GM18507 (cell line): ENCODE data around the gene ITIH1.

Experiments
- DNase-seq: peaks from one replicate; pipeline ENCODE4 v3.0.0; 2011; ENCODE audit warnings: low read depth; ENCODE audit not compliant: insufficient read length; ENCODE audit errors: extremely low spot score
- FAIRE-seq: peaks from 2 replicates; lab custom pipeline; 2011; peaks lifted over from hg19 to GRCh38; lab: Jason Lieb, UNC

Gene ITIH1

DNA sequence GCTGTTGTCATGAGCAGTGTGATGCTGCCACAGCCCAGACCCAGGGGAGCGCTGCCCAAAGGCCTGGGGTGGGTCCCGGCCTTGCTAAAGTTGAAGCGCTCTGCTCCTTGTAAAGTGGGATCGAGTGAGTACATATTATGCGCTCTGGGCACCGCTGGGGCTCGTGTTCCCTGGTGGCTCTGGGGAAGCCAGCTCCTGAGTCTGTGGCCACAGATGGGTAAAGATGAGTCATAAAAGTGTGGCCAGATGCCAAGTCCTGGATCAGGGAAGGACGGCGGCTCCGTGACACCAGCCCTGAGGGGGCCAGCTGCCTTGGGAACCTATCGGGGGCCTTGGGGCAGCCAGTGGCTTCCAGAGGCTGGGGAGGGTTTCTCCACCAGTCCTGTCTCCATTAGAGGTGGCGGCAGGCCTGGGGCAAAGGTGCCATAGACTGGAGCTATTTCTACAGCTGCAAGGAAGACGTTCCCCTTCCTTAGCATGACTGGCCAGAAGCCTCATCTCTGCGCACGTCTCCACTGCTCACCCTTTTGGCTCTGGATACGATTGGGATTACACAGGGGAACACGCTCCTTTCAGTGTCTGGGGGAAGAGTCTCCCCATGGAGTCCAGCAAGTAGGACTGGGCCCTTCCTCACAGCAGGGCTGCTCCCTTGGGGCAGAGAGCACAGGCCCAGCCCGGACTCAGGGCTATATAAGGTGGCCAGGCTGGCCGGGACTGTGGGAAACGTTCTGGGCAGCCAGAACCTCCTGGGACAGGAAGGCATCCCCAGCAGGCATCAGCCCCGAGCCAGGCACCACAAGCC, 54.3 kb downstream of the ITIH1 start:
- FAIRE-seq (no peak), DNase-seq (no peak)

DNA sequence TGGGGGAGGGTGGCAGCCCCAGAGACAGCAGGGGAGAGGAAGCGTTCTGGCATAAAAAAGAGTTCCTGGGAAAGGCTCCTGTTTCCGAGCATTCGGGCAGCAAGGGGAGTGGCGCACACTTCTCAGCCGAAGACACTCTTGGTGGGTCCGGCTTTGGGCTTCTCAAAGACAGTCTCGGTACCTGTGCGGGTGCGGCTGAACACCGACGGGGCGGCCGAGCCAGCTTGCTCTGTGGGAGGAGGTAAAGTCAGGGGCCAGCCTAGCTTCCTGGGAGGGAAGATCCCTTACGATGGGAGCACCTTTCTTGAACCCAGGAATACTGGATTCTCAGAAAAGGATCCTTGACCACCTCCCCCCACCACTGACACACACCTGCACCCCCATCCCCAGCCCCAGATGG, 55.8 kb downstream of the ITIH1 start:
- DNase-seq (no peak), FAIRE-seq (no peak)

DNA sequence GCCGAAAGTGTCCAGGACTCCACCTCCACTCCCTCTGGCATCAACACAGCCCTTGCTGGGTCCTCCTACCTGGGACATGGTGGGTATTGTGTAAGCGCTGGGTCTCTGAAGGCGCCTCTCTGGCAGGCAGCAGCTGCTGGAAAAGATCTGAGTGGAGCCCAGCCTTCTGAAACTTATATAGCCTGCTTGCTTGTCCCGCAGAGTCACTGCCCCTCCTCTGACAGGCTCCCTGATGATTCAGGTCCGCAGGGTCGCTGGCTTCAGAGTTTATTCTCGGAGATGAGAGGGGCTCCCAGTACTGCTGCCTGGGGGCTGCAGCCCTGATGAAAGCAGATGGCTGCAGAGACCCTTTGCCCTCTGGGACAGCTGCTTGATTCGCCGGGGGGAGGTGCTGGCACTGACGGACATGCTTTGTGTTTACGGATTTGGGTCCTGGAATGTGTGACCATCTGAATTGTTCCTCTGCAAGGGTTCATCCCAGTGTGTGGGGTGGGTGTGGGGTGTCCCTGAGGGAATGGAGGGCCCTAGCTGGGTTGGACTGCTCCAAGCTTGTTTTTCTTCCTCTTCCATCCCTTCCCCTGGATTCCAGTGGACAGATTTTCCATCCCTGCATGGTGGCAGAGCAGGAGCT, 57.6 kb downstream of the ITIH1 start, which contains the start of gene MUSTN1:
Gene MUSTN1, minus strand, starts transcription at position 149 of the 631 bp plus-strand sequence. Its CDS starts 71 bp downstream, at position 78.
- no peak for FAIRE-seq
- DNase-seq = no peak

GRCh38 chr3:52835766-52836470, 58.5 kb downstream of the ITIH1 start:
- no peak for DNase-seq
- no peak for FAIRE-seq

- FAIRE-seq = peak; percentile 86
- peak; percentile 52 for DNase-seq
Observed at GRCh38 chr3:52836471-52836845, 59.1 kb downstream of the ITIH1 start.

DNA sequence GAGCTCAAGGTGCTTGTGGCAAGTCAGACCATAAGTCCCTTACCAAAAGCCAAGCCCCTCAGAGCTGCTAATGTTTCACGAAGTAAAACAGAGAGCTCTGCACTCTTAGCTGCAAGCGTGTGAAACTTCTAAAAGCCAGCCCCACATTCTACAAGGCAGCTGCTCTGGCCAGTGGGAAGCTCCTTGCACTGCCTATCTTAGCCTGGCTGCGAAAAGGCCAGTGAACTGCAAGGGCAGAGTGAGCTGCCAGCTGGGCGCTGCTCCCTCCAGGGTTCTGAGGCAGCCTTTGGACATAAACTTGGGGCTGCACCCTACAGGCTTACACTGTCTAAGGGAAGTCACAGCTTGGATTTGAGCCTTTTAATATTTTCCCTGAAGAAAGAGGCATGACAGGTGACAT, 59.6 kb downstream of the ITIH1 start:
- DNase-seq (no peak), FAIRE-seq (no peak)

- FAIRE-seq (peak; percentile 92), DNase-seq (peak; percentile 39)
Observed at GRCh38 chr3:52838561-52839267, 61.3 kb downstream of the ITIH1 start.

- DNase-seq (no peak), FAIRE-seq (no peak)
Observed at GRCh38 chr3:52839268-52839575, 61.8 kb downstream of the ITIH1 start.

GRCh38 chr3:52839892-52840545, 62.6 kb downstream of the ITIH1 start:
- FAIRE-seq = no peak
- DNase-seq = no peak

DNA sequence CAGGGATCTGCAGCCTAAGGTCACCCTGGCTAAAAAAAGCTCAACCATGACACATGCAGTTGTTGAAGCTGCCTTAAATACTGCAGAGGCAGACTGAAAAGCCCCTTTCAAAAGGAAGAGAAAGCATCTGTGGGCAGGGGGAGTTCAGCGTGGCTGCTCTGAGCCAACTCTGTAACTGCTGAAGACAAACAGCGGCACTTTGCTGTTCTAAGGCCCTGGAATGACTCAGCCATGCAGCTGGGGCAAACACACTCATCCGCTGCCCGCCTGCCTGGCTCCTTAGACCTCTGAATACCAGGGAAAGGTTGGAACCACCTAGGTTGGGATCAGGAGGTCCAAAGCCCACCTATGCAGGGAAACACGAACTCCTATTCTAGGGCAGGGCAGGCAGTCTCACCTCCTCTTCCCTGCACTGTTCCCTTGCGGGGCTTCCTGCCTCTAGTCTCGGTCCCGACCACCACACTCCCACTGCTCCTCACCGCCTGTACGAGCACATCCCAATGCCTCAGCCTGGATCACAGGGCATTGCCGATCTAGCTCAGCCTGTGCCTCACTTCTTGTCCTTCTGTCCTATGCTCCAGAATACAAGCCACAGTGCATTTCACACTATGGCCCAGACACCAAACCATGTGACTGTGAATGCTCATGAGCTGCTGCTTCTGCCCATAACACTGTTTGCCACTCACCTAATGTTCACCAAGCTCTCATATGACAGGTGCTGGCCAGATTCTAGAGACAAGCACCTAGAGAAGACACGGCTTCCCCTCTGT, 64.0 kb downstream of the ITIH1 start:
- FAIRE-seq (no peak), DNase-seq (no peak)
